RWPE1 (cell line): ENCODE data around the gene IER3.

Experiments
- CTCF ChIA-PET: fragments of 350-600 bp; sonication (Branson Sonifier 250); formaldehyde crosslinking; extraction: SDS; loops from one replicate; lab custom pipeline; 2021; lab: Yijun Ruan, JAX
- POLR2A ChIA-PET: fragments of 400-600 bp; formaldehyde crosslinking; extraction: SDS; loops from one replicate; lab custom pipeline; 2020; ENCODE audit warnings: antibody characterized with exemption; ENCODE audit not compliant: low non-redundant PET; lab: Yijun Ruan, JAX
- DNase-seq: peaks from one replicate; pipeline ENCODE4 v3.0.0; 2012; ENCODE audit warnings: low spot score
- H3K27ac ChIP-seq: fragments of 450-650 bp; 2 replicates; pipeline ENCODE4 v1.5.1; 2017
- CTCF ChIP-seq: fragments of 450-650 bp; conservative IDR thresholded peaks from 2 replicates; pipeline ENCODE4 v1.5.1; 2017; ENCODE audit warnings: low read depth, mild to moderate bottlenecking

The IER3 gene

GRCh38 chr6:30714263-30714662 lies 30.1 kb downstream of the IER3 start:
- POLR2A ChIA-PET: no interaction called here
- DNase-seq: no peak
- no peak for TF ChIP-seq CTCF
- CTCF ChIA-PET: no interaction called here
- H3K27ac ChIP-seq: no peak overlapping the region

- POLR2A ChIA-PET: interaction anchor here (0.7 kb wide), 1 partner anchor 9 kb away, joined by 3 read pairs; no protein-coding TSS in a partner anchor
These were observed 31.9 kb downstream of the IER3 start for GRCh38 chr6:30712441-30712945.

GRCh38 chr6:30711758-30712380 lies 32.5 kb downstream of the IER3 start:
- POLR2A ChIA-PET: no interaction called here

More at GRCh38 chr6:30712441-30712945, 31.9 kb downstream of the IER3 start:
- CTCF ChIA-PET: interaction anchor here (0.7 kb wide), 1 partner anchor 507 kb away, joined by 4 read pairs; no protein-coding TSS in a partner anchor
- no peak for TF ChIP-seq CTCF
- no peak for DNase-seq
- H3K27ac ChIP-seq: peak overlapping the region; percentile 31

GRCh38 chr6:30709101-30709868 lies 35.1 kb downstream of the IER3 start:
- TF ChIP-seq CTCF: no peak
- CTCF ChIA-PET: interaction anchor here (0.6 to 0.7 kb wide), 2 partner anchors 8 to 81 kb away, joined by 3 read pairs; partner anchors contain the start of gene MDC1
- POLR2A ChIA-PET: no interaction called here

More at GRCh38 chr6:30711758-30712380, 32.5 kb downstream of the IER3 start:
- CTCF ChIA-PET: interaction anchor here (0.7 to 0.8 kb wide), 2 partner anchors 33 to 168 kb away, joined by 4 read pairs; no protein-coding TSS in a partner anchor
- no peak for DNase-seq
- TF ChIP-seq CTCF: no peak
- H3K27ac ChIP-seq: peak overlapping the region; percentile 31

GRCh38 chr6:30707281-30707850 lies 37.0 kb downstream of the IER3 start:
- ChIA-PET POLR2A (no interaction called here), CTCF (interaction anchor here (0.8 to 1.1 kb wide), 2 partner anchors 10 to 23 kb away, joined by 4 to 5 read pairs; partner anchors contain the start of gene MDC1)
- H3K27ac ChIP-seq: peak overlapping the region; percentile 63
- no peak for TF ChIP-seq CTCF
- no peak for DNase-seq

More at GRCh38 chr6:30709101-30709868, 35.1 kb downstream of the IER3 start:
- no peak for DNase-seq
- H3K27ac ChIP-seq: no peak overlapping the region

- ChIA-PET POLR2A (interaction anchor here (0.6 kb wide), 1 partner anchor 85 kb away, joined by 3 read pairs; no protein-coding TSS in a partner anchor), CTCF (interaction anchor here (0.6 to 1.7 kb wide), 2 partner anchors 16 to 121 kb away, joined by 3 to 7 read pairs; no protein-coding TSS in a partner anchor)
- DNase-seq: no peak
- no peak for TF ChIP-seq CTCF
- peak overlapping the region; percentile 18; the same call in 1 of the 2 replicates for H3K27ac ChIP-seq
These were observed 38.7 kb downstream of the IER3 start for GRCh38 chr6:30705620-30706019.
